AG04450 (cell line): Measurements from ENCODE around the gene FBXO44. TPM values are rescaled to one million over a fixed set of nuclear protein-coding genes. Genes with fewer than 3 reads are reported as not detected.

Experiments used
- CTCF ChIA-PET: fragments of 300-600, 350-600 bp; formaldehyde crosslinking; extraction: SDS; loops from one replicate; lab custom pipeline; 2022; ENCODE audit warnings: antibody characterized with exemption, inconsistent platforms; lab: Charles Lee
- POLR2A ChIA-PET: fragments of 350-600 bp; formaldehyde crosslinking; extraction: SDS; loops from one replicate; lab custom pipeline; 2021; ENCODE audit warnings: antibody characterized with exemption, inconsistent platforms; lab: Yijun Ruan, JAX
- DNase-seq: peaks from one replicate; pipeline ENCODE4 v3.0.0-alpha.2; 2011; ENCODE audit warnings: low read depth, low spot score
- H3K27ac ChIP-seq: one replicate; pipeline ENCODE4 v1.5.1; 2012; ENCODE audit warnings: low read depth, low read length, control low read depth
- H3K27me3 ChIP-seq: one replicate; pipeline ENCODE4 v1.6.0; 2012; ENCODE audit warnings: low read length; ENCODE audit not compliant: control insufficient read depth, insufficient read depth
- H3K4me3 ChIP-seq: 2 replicates; pipeline ENCODE4 v1.5.1; 2011; ENCODE audit warnings: mild to moderate bottlenecking, low read depth, low read length, control low read depth
- H3K9me3 ChIP-seq: 2 replicates; pipeline ENCODE4 v1.5.1; 2012; ENCODE audit warnings: low read length; ENCODE audit not compliant: control insufficient read depth, insufficient read depth
- CTCF ChIP-seq: IDR thresholded peaks from 2 replicates; pipeline ENCODE4 v1.5.1; 2011; ENCODE audit warnings: low read depth, low read length, control low read depth, inconsistent platforms
- polyA plus RNA-seq: library from polyadenylated mRNA; depleted of rRNA; stranded (reverse); fragments of >200 nt; gene quantifications from 2 replicates; pipeline ENCODE4 v1.2.3, GENCODE V29; 2011

The FBXO44 gene
- polyA plus RNA-seq, 1 experiment: 12.3 TPM

GRCh38 chr1:11617741-11618140 lies 36.9 kb upstream of the FBXO44 start:
- ChIA-PET POLR2A (no interaction called here), CTCF (no interaction called here)
- peaks cover 2% of the 10 kb centered on the region for H3K27me3 ChIP-seq

GRCh38 chr1:11620405-11620804 lies 34.3 kb upstream of the FBXO44 start:
- no peak for DNase-seq
- H3K4me3 ChIP-seq: no peak overlapping the region
- H3K27me3 ChIP-seq: peaks cover 2% of the 10 kb centered on the region
- H3K27ac ChIP-seq: no peak overlapping the region
- H3K9me3 ChIP-seq: no peaks in the 10 kb centered on the region
- CTCF ChIA-PET: no interaction called here
- TF ChIP-seq CTCF: no peak
- POLR2A ChIA-PET: no interaction called here

More at GRCh38 chr1:11617741-11618140, 36.9 kb upstream of the FBXO44 start:
- Histone ChIP-seq H3K27ac (no peak overlapping the region), H3K9me3 (no peaks in the 10 kb centered on the region), H3K4me3 (no peak overlapping the region)
- TF ChIP-seq CTCF: no peak
- no peak for DNase-seq

- no peak overlapping the region for H3K4me3 ChIP-seq
- H3K27ac ChIP-seq: no peak overlapping the region
- no peaks in the 10 kb centered on the region for H3K9me3 ChIP-seq
- ChIA-PET POLR2A (no interaction called here), CTCF (no interaction called here)
- peaks cover 5% of the 10 kb centered on the region for H3K27me3 ChIP-seq
- TF ChIP-seq CTCF: no peak
- DNase-seq: no peak
These were observed 33.8 kb upstream of the FBXO44 start for GRCh38 chr1:11620924-11621323.

- Histone ChIP-seq H3K4me3 (no peak overlapping the region), H3K9me3 (no peaks in the 10 kb centered on the region), H3K27me3 (peaks cover 5% of the 10 kb centered on the region), H3K27ac (no peak overlapping the region)
- TF ChIP-seq CTCF: no peak
- no peak for DNase-seq
- ChIA-PET POLR2A (no interaction called here), CTCF (no interaction called here)
These were observed 32.3 kb upstream of the FBXO44 start for GRCh38 chr1:11622398-11622797.

- Histone ChIP-seq H3K27me3 (peaks cover 5% of the 10 kb centered on the region), H3K27ac (no peak overlapping the region), H3K9me3 (no peaks in the 10 kb centered on the region), H3K4me3 (no peak overlapping the region)
- ChIA-PET POLR2A (no interaction called here), CTCF (interaction anchor here (0.7 kb wide), 1 partner anchor 145 kb away, joined by 3 read pairs; the partner anchor contains the start of gene DISP3)
- TF ChIP-seq CTCF: no peak
- DNase-seq: no peak
These were observed 31.0 kb upstream of the FBXO44 start for GRCh38 chr1:11623702-11624101.
